ENCODE data around the gene RGS7BP. TPM values are rescaled to one million over a fixed set of nuclear protein-coding genes. Genes with fewer than 3 reads are reported as not detected.

RGS7BP gene
- total RNA-seq, 1 donor from 2014 or later: 2.4 TPM

GRCh38 chr5:64509828-64510227, 4.0 kb downstream of the RGS7BP start:
- Histone ChIP-seq H3K4me3 (no peak overlapping the region), H3K27ac (no peak overlapping the region), H3K27me3 (peaks cover 23% of the 10 kb centered on the region), H3K9me3 (no peaks in the 10 kb centered on the region), H3K4me1 (peaks cover 8% of the 10 kb centered on the region), H3K36me3 (no peaks in the 10 kb centered on the region)
- no peak for TF ChIP-seq CTCF (IDR thresholded peaks at IDR 0.05)
- no peak for ATAC-seq
- no peak for DNase-seq
- intact Hi-C loops (cut with DNase I): no loop called here

- Histone ChIP-seq H3K9me3 (no peaks in the 10 kb centered on the region), H3K27ac (no peak overlapping the region), H3K27me3 (no peaks in the 10 kb centered on the region), H3K4me3 (no peak overlapping the region), H3K4me1 (no peaks in the 10 kb centered on the region), H3K36me3 (no peaks in the 10 kb centered on the region)
- TF ChIP-seq CTCF (IDR thresholded peaks at IDR 0.05): no peak
- intact Hi-C loops (cut with DNase I): no loop called here
- no peak for ATAC-seq
- DNase-seq: no peak
Observed at GRCh38 chr5:64513492-64513891, 7.7 kb downstream of the RGS7BP start.

- H3K9me3 ChIP-seq: no peaks in the 10 kb centered on the region
- no peaks in the 10 kb centered on the region for H3K4me1 ChIP-seq
- H3K4me3 ChIP-seq: no peak overlapping the region
- ATAC-seq (no peak), DNase-seq (no peak)
- no peaks in the 10 kb centered on the region for H3K36me3 ChIP-seq
- no peaks in the 10 kb centered on the region for H3K27me3 ChIP-seq
- intact Hi-C loops (cut with DNase I): no loop called here
- H3K27ac ChIP-seq: no peak overlapping the region
- no peak for TF ChIP-seq CTCF (IDR thresholded peaks at IDR 0.05)
Observed at GRCh38 chr5:64514612-64515011, 8.8 kb downstream of the RGS7BP start.

- intact Hi-C loops (cut with DNase I): no loop called here
- Histone ChIP-seq H3K4me3 (no peak overlapping the region), H3K4me1 (no peaks in the 10 kb centered on the region), H3K27me3 (no peaks in the 10 kb centered on the region), H3K36me3 (no peaks in the 10 kb centered on the region), H3K9me3 (no peaks in the 10 kb centered on the region), H3K27ac (no peak overlapping the region)
- TF ChIP-seq CTCF (IDR thresholded peaks at IDR 0.05): no peak
- ATAC-seq (no peak), DNase-seq (no peak)
Observed at GRCh38 chr5:64516216-64516615, 10.4 kb downstream of the RGS7BP start.

- Histone ChIP-seq H3K4me3 (no peak overlapping the region), H3K9me3 (no peaks in the 10 kb centered on the region), H3K27ac (no peak overlapping the region), H3K27me3 (no peaks in the 10 kb centered on the region), H3K36me3 (no peaks in the 10 kb centered on the region), H3K4me1 (no peaks in the 10 kb centered on the region)
- no peak for ATAC-seq
- no peak for DNase-seq
- TF ChIP-seq CTCF (IDR thresholded peaks at IDR 0.05): no peak
- intact Hi-C loops (cut with DNase I): no loop called here
Observed at GRCh38 chr5:64518793-64519192, 13.0 kb downstream of the RGS7BP start.

- no peaks in the 10 kb centered on the region for H3K27me3 ChIP-seq
- no peak overlapping the region for H3K27ac ChIP-seq
- no peak for TF ChIP-seq CTCF (IDR thresholded peaks at IDR 0.05)
- no peak overlapping the region for H3K4me3 ChIP-seq
- DNase-seq: no peak
- no peak for ATAC-seq
- H3K4me1 ChIP-seq: no peaks in the 10 kb centered on the region
- no peaks in the 10 kb centered on the region for H3K9me3 ChIP-seq
- intact Hi-C loops (cut with DNase I): no loop called here
- H3K36me3 ChIP-seq: no peaks in the 10 kb centered on the region
Observed at GRCh38 chr5:64519263-64519662, 13.4 kb downstream of the RGS7BP start.

All from upper lobe of right lung (tissue), 1 donor.